B cell (primary cell): ENCODE measurements around the gene SRC. TPM values are rescaled to one million over a fixed set of nuclear protein-coding genes. Genes with fewer than 3 reads are reported as not detected.

Source experiments
- ATAC-seq: fragments of 200-7000 bp; cut with Tn5 transposase; one replicate; pipeline ENCODE4 v1.10.0; 2021; ENCODE audit warnings: low read depth, mild to moderate bottlenecking, moderate number of reproducible peaks, moderate library complexity
- CTCF ChIA-PET: fragments of 350-600 bp; sonication (Branson Sonifier 250); formaldehyde crosslinking; loops from one replicate; lab custom pipeline; 2021; ENCODE audit warnings: antibody characterized with exemption, inconsistent platforms; lab: Charles Lee
- POLR2A ChIA-PET: fragments of 350-600 bp; sonication (Branson Sonifier 250); formaldehyde crosslinking; loops from one replicate; lab custom pipeline; 2021; ENCODE audit warnings: antibody characterized with exemption; lab: Charles Lee
- DNase-seq: peaks from one replicate; pipeline ENCODE4 v3.0.0; 2013
- H2AFZ ChIP-seq: 2 replicates; pipeline ENCODE4 v1.6.1; 2012; ENCODE audit warnings: mild to moderate bottlenecking, low read depth, low read length; ENCODE audit not compliant: insufficient read depth, poor library complexity, severe bottlenecking
- H3K27ac ChIP-seq, 2 donors: 1 replicate in 1 of 2; 2 replicates in 1 of 2; pipeline ENCODE4 v1.5.1; 2012 to 2013; ENCODE audit warnings: low read length in 2 of 2, mild to moderate bottlenecking in 2 of 2, moderate library complexity in 1 of 2
- H3K27me3 ChIP-seq, 4 experiments: fragments of 200-600 bp in 1 of 4; sonication (generic) in 1 of 4; replicated peaks in 1 of 4; 1 replicate in 2 of 4; 2 replicates in 2 of 4; pipeline versions ENCODE4 v1.6.1 to v1.7.0; 2013 to 2016; ENCODE audit warnings: low read length in 3 of 4, mild to moderate bottlenecking in 2 of 4, mixed read lengths in 1 of 4, moderate library complexity in 1 of 4; ENCODE audit not compliant: insufficient read depth in 4 of 4, control insufficient read depth in 3 of 4; ENCODE audit errors: control extremely low read depth in 1 of 4
- H3K36me3 ChIP-seq, 2 experiments: replicated peaks in 1 of 2; 1 replicate in 1 of 2; 2 replicates in 1 of 2; pipeline versions ENCODE4 v1.6.1 to v1.7.1; 2013; ENCODE audit warnings: low read length in 1 of 2; ENCODE audit not compliant: insufficient read depth in 2 of 2, control insufficient read depth in 1 of 2; ENCODE audit errors: control extremely low read depth in 1 of 2, extremely low read depth in 1 of 2
- H3K4me1 ChIP-seq, 2 donors: fragments of 200-600 bp in 1 of 2; sonication (generic) in 1 of 2; 1 replicate in 1 of 2; 2 replicates in 1 of 2; pipeline versions ENCODE4 v1.5.1 to v1.6.1; 2013 to 2017; ENCODE audit warnings: low read length in 2 of 2; ENCODE audit not compliant: control insufficient read depth in 2 of 2, insufficient read depth in 2 of 2
- H3K4me2 ChIP-seq: replicated peaks from 2 replicates; pipeline ENCODE3; 2012; ENCODE audit warnings: mild to moderate bottlenecking, low read depth, low read length; ENCODE audit not compliant: poor library complexity, severe bottlenecking
- H3K4me3 ChIP-seq, 5 experiments: fragments of 200-600 bp in 1 of 5; sonication (generic) in 1 of 5; 1 replicate in 3 of 5; 2 replicates in 2 of 5; pipeline versions ENCODE4 v1.5.1 to v1.7.0; 2011 to 2016; ENCODE audit warnings: low read length in 4 of 5, mild to moderate bottlenecking in 4 of 5, low read depth in 2 of 5, control low read depth in 1 of 5, moderate library complexity in 1 of 5; ENCODE audit not compliant: insufficient read depth in 1 of 5; ENCODE audit errors: control extremely low read depth in 1 of 5, extremely low read depth in 1 of 5
- H3K79me2 ChIP-seq: fragments of 200-600 bp; sonication (generic); one replicate; pipeline ENCODE4 v1.6.0; 2016; ENCODE audit warnings: low read length; ENCODE audit not compliant: control insufficient read depth, insufficient read depth
- H3K9ac ChIP-seq: fragments of 200-600 bp; sonication (generic); 2 replicates; pipeline ENCODE4 v1.6.1; 2017; ENCODE audit warnings: mild to moderate bottlenecking, low read length, moderate library complexity
- H3K9me3 ChIP-seq, 3 donors: one replicate each; pipeline versions ENCODE4 v1.6.1 to v1.7.1; 2013; ENCODE audit warnings: low read length in 2 of 3; ENCODE audit not compliant: control insufficient read depth in 2 of 3, insufficient read depth in 1 of 3; ENCODE audit errors: control extremely low read depth in 1 of 3
- H4K20me1 ChIP-seq: 2 replicates; pipeline ENCODE4 v1.6.0; 2012; ENCODE audit warnings: mild to moderate bottlenecking, low read length; ENCODE audit not compliant: insufficient read depth, control insufficient read depth, poor library complexity, severe bottlenecking
- H3K27ac Mint-ChIP-seq: one replicate; pipeline ENCODE4 v1.8.0; 2021; ENCODE audit warnings: mixed read lengths
- H3K27me3 Mint-ChIP-seq: one replicate; pipeline ENCODE4 v1.8.0; 2021; ENCODE audit warnings: mixed read lengths
- H3K4me1 Mint-ChIP-seq: one replicate; pipeline ENCODE4 v1.8.0; 2021; ENCODE audit warnings: mixed read lengths
- H3K4me3 Mint-ChIP-seq: one replicate; pipeline ENCODE4 v1.8.0; 2021; ENCODE audit warnings: mixed read lengths
- H3K9me3 Mint-ChIP-seq: one replicate; pipeline ENCODE4 v1.8.0; 2022; ENCODE audit warnings: mixed read lengths; ENCODE audit not compliant: insufficient read depth
- CTCF ChIP-seq: fragments of 200-600 bp; IDR thresholded peaks from one replicate; pipeline ENCODE4 v1.8.0; 2022; ENCODE audit warnings: antibody characterized with exemption, mild to moderate bottlenecking
- EZH2 ChIP-seq: IDR thresholded peaks from 2 replicates; pipeline ENCODE4 v1.6.1; 2012; ENCODE audit warnings: borderline replicate concordance, low read depth, mild to moderate bottlenecking, moderate library complexity, low read length; ENCODE audit not compliant: insufficient read depth, poor library complexity, severe bottlenecking
- WGBS: methylation state at CpG from one replicate; pipeline ENCODE4 v1.1.5; 2013; ENCODE audit warnings: missing lambda C conversion rate; ENCODE audit not compliant: insufficient coverage; 5-methylcytosine and 5-hydroxymethylcytosine counted together
- intact Hi-C: fragments of 100-400 bp; cut with micrococcal nuclease; formaldehyde crosslinking; loops from one replicate; pipeline ENCODE4 v1.10.0; 2022
- polyA plus RNA-seq: library from polyadenylated mRNA; depleted of rRNA; stranded (reverse); fragments of >200 nt; gene quantifications from 2 replicates; pipeline ENCODE4 v1.2.3, GENCODE V29; 2012
- total RNA-seq, 2 donors: library from RNA; stranded (reverse); fragments of 120-200 nt in 1 of 2; gene quantifications; 1 replicate in 1 of 2; 2 replicates in 1 of 2; pipeline versions ENCODE4 v1.2.3 to v1.2.4, GENCODE V29; 2013 to 2022

SRC gene
- total and polyA plus RNA-seq, 2 donors (not counting 1 experiment from before 2014, with no cell fraction given), result 6.5 to 16.8 TPM

GRCh38 chr20:37316116-37316774 is 29.7 kb upstream of the SRC start:
- Histone ChIP-seq H3K9ac (peak overlapping the region; percentile 70), H3K27ac (peak overlapping the region; percentile 93 to 100), H4K20me1 (no peaks in the 10 kb centered on the region), H2AFZ (peak overlapping the region; percentile 57), H3K9me3 (no peaks in the 10 kb centered on the region), H3K79me2 (peaks cover 15% of the 10 kb centered on the region), H3K27me3 (no peaks in the 10 kb centered on the region), H3K36me3 (peaks cover 3 to 31% of the 10 kb centered on the region in 2 experiments), H3K4me1 (peaks cover 38 to 42% of the 10 kb centered on the region in 2 donors), H3K4me3 (peak overlapping the region in 4 of 5 experiments; percentile 15 to 45 (median 28)), H3K4me2 (peak overlapping the region; percentile 84)
- peak; percentile 87 for ATAC-seq
- Mint-ChIP-seq H3K27me3 (no peaks in the 10 kb centered on the region), H3K9me3 (no peaks in the 10 kb centered on the region), H3K27ac (peak overlapping the region; percentile 92), H3K4me1 (peaks cover 56% of the 10 kb centered on the region), H3K4me3 (peak overlapping the region; percentile 68)
- peak; percentile 90 for DNase-seq
- TF ChIP-seq CTCF (no peak), EZH2 (no peak)
- ChIA-PET POLR2A (interaction anchor here (0.6 to 1.5 kb wide), 2 partner anchors 8 to 66 kb away, joined by 3 read pairs; no protein-coding TSS in a partner anchor), CTCF (interaction anchor here (0.7 to 2.9 kb wide), 5 partner anchors 21 to 68 kb away, joined by 3 to 11 read pairs (median 5); no protein-coding TSS in a partner anchor)
- 9% methylated on average over 12 of the region's 15 CpGs for WGBS
- intact Hi-C loops, result loop anchor here (1.0 to 5.0 kb wide), 4 partner anchors 20 to 68 kb away; partner anchors contain the start of gene MANBAL

- TF ChIP-seq EZH2, result no peak
- no peak for TF ChIP-seq CTCF
- H4K20me1 ChIP-seq, result no peaks in the 10 kb centered on the region
- Mint-ChIP-seq H3K27me3 (no peaks in the 10 kb centered on the region), H3K9me3 (no peaks in the 10 kb centered on the region), H3K4me1 (peaks cover 56% of the 10 kb centered on the region), H3K4me3 (peak overlapping the region; percentile 68), H3K27ac (peak overlapping the region; percentile 92)
- ChIA-PET CTCF (interaction anchor here (1.2 to 2.9 kb wide), 3 partner anchors 46 to 68 kb away, joined by 3 to 11 read pairs (median 5); no protein-coding TSS in a partner anchor), POLR2A (interaction anchor here (1.5 kb wide), 1 partner anchor 65 kb away, joined by 3 read pairs; no protein-coding TSS in a partner anchor)
- H3K4me1 ChIP-seq, result peaks cover 38 to 42% of the 10 kb centered on the region in 2 donors
- H3K79me2 ChIP-seq, result peaks cover 11% of the 10 kb centered on the region
- H3K9me3 ChIP-seq, result no peaks in the 10 kb centered on the region
- no peak for DNase-seq
- H3K27ac ChIP-seq, result peak overlapping the region; percentile 93 to 100
- intact Hi-C loops, result loop anchor here (1.0 to 5.0 kb wide), 4 partner anchors 20 to 68 kb away; partner anchors contain the start of gene MANBAL
- H3K36me3 ChIP-seq, result peaks cover 3 to 29% of the 10 kb centered on the region in 2 experiments
- no peak overlapping the region for H3K9ac ChIP-seq
- H3K4me3 ChIP-seq, result no peak overlapping the region
- no peaks in the 10 kb centered on the region for H3K27me3 ChIP-seq
- no peak overlapping the region for H2AFZ ChIP-seq
- ATAC-seq, result no peak
- WGBS, result 79% methylated on average over 4 of the region's 5 CpGs
- H3K4me2 ChIP-seq, result peak overlapping the region; percentile 84
Measured at GRCh38 chr20:37316775-37317170, 29.2 kb upstream of the SRC start.
